A673 (cell line): ENCODE data around the gene NOL8.

ENCODE experiments used
- EZH2 ChIP-seq: fragments of 200-600 bp; sonication (generic); IDR thresholded peaks from 2 replicates; pipeline ENCODE4 v1.6.1; 2017; ENCODE audit warnings: borderline replicate concordance, low read depth, mild to moderate bottlenecking, mixed read lengths, antibody characterized with exemption, low read length; ENCODE audit not compliant: poor library complexity, severe bottlenecking
- TF ChIP-seq, protein P1 (sequence below): fragments of 300-800, 200-600 bp; sonication (generic); conservative IDR thresholded peaks from 2 replicates; pipeline ENCODE4 v1.5.1; 2017; ENCODE audit warnings: low read depth, mild to moderate bottlenecking, antibody characterized with exemption, low read length, moderate library complexity, mixed read lengths

DNA sequence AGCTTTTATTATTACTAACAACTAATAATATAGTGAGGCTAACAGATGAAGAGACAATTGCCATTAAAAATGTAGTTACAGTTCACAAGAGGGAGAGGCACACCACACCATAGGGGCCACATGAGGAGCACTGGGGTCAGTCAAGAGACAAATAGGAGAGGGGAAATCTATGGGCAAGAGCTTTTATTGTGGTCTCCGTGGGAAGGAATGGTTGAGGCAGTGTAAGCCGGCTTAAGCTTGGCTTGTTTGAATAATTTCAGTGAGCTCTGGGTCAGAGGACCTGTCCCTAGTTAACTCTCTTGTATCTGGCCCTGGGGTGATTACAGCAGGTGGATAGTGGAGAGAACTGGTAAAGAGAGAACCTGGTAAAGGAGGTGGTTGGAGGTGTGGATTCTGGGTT lies 43.9 kb upstream of the NOL8 start:
- TF ChIP-seq, protein P1, sequence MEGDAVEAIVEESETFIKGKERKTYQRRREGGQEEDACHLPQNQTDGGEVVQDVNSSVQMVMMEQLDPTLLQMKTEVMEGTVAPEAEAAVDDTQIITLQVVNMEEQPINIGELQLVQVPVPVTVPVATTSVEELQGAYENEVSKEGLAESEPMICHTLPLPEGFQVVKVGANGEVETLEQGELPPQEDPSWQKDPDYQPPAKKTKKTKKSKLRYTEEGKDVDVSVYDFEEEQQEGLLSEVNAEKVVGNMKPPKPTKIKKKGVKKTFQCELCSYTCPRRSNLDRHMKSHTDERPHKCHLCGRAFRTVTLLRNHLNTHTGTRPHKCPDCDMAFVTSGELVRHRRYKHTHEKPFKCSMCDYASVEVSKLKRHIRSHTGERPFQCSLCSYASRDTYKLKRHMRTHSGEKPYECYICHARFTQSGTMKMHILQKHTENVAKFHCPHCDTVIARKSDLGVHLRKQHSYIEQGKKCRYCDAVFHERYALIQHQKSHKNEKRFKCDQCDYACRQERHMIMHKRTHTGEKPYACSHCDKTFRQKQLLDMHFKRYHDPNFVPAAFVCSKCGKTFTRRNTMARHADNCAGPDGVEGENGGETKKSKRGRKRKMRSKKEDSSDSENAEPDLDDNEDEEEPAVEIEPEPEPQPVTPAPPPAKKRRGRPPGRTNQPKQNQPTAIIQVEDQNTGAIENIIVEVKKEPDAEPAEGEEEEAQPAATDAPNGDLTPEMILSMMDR, result no peak
- TF ChIP-seq EZH2, result no peak
